Ovary (tissue), 3 donors: Measurements from ENCODE around the gene DRC3.

Experiments used
- CTCF ChIP-seq, 3 donors: fragments of 450-650 bp in 2 of 3; fragments of 200-600 bp in 1 of 3; IDR thresholded peaks; one replicate each; pipeline versions ENCODE4 v1.5.1 to v1.8.0; 2016 to 2022; ENCODE audit warnings: antibody characterized with exemption in 3 of 3, mild to moderate bottlenecking in 1 of 3
- POLR2A ChIP-seq: fragments of 450-650 bp; IDR thresholded peaks from one replicate; pipeline ENCODE4 v1.6.1; 2017; ENCODE audit warnings: antibody characterized with exemption, mild to moderate bottlenecking, moderate library complexity
- donor health status: DM: no; HTN: no; CAD: no.

- TF ChIP-seq POLR2A = no peak
- no peak for TF ChIP-seq CTCF (IDR thresholded peaks at IDR 0.05)
Measured at GRCh38 chr17:17924857-17925250, 47.8 kb upstream of the DRC3 start.
